GM19043 (cell line): ENCODE results near the gene ANKRD1.
"Not testable (repeated sequence)": the region's sequence is repeated elsewhere in the genome, so short reads cannot be mapped to it uniquely, and the experiment has no call there.

ENCODE experiments used
- ATAC-seq: cut with Tn5 transposase; IDR thresholded peaks from one replicate; pipeline ENCODE4 v1.9.1; 2021; ENCODE audit warnings: low read depth; ENCODE audit not compliant: unreplicated experiment

The ANKRD1 gene

GRCh38 chr10:90913774-90914420 lies 7.0 kb downstream of the ANKRD1 start:
- ATAC-seq: no peak

DNA sequence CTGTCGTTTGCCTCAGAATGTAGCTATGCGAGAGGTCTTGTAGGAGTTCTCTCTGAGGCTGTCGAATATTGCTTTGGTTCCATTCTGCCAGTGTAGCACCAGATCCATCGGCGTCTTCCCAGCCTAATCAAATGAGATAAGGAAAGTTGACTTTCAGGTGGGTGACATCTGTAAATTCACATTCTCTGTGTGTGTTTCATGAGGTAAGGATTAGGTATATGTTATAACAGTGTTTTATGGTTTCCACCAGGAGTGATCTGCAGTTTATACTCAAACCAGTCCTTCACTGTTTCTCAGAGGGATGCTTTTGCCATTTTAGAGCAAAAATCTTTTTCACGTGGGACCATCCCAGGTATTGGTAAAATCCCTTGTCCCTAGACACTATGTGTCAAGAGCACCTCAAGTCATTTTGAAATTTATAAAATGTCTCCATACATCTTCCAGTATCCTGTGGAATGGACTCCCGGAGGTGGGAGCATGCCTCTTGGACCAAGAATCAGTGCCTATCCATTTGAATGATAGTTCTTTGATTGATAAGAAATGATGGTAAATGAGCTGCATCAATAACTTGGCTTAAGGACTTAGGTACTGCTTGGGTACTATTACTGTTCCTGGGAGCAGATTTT lies 7.9 kb downstream of the ANKRD1 start:
- no peak for ATAC-seq

DNA sequence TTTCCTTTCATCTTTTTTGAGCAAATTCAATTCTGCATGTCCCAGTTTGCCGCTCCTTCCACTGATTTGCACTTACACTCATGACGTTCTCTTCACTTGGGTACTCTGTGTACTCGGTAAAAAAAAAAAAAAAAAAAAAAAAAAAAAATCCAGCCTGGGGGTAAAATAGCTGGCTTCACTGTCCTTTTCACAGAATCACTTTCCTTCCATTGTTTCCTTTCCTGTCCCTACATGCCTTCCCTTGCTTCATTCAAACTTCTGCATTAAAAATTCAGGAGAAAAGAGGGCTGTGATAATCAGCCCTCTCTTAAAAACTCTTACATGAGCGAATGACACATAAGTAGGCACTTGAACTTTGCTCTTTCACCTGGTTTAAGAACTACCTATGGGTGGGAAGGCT lies 8.7 kb downstream of the ANKRD1 start:
- ATAC-seq: no peak

GRCh38 chr10:90911133-90912051 lies 9.5 kb downstream of the ANKRD1 start:
- peak; percentile 89 for ATAC-seq

DNA sequence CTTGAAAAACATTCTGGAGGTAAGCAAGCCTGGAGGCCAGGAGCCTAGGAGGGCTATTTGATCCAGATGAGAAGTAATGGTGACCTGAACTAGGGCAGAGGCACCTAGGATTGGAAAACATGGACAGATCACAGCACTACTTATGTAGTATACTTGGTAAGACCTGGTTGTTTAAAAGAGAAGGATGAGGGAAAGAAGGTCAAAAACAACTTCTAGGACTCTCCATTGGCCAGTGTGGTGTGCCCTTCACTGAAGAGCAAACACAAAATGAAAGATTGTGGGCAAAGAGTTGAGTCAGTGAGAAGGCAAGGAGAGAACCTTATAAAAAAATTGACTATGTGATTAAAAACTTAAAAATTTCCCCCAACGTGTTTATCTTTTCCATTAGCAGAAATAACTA lies 14.3 kb downstream of the ANKRD1 start:
- no peak for ATAC-seq

DNA sequence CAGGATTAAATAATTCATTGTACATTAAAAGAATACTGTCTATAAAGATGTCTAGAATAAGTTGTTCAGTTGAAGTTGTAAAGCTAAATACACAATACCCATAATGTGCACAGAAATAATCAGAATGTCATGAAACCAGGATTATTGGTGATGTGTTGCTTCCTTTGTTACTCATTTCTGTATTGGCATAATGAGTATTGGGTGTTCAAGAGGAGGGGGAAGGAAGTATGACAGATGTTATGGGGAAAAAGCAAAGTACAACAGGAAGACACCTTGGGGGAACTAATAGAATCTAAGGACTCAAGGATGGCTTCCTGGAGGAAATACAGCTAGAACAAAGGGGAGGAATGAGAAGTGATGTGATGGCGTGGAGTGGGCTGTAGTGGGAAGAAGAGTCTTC lies 15.0 kb downstream of the ANKRD1 start:
- no peak for ATAC-seq

DNA sequence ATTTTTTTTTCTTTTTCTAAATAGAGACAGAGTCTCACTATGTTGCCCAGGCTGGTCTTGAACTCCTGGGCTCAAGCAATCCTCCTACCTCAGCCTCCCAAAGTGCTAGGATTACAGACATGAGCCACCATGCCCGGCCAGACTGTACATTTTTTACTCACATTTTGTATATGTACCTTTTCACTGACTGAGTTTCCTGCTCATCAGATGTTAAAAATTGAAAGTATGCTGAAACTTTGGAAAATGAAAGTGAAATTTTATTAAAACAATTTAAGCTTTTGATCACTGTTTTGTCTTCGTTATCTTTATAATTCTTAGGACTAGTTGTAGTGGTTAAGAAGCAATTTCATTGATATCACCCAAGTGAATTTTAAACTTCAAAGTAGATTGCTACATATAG lies 24.0 kb downstream of the ANKRD1 start:
- not testable (repeated sequence) for ATAC-seq

DNA sequence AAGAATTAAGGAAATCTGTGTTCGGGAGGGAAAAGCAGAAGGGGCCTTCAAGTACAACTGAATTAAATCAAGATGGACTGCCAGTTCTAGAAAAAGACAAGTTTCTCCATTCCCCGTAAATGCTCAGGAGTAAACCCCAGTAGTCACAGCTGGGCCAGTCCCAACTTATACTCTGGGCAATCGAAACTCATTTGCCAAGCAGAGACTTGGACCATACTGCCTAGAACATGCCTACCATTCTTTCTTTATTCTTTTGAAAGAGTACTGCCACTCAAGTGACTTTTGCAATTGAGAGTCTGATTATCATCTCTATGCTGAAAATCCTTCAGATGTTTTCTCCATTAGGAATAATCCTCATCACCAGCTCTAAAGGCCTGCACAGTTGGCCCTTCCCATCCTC lies 27.7 kb downstream of the ANKRD1 start:
- ATAC-seq: no peak

DNA sequence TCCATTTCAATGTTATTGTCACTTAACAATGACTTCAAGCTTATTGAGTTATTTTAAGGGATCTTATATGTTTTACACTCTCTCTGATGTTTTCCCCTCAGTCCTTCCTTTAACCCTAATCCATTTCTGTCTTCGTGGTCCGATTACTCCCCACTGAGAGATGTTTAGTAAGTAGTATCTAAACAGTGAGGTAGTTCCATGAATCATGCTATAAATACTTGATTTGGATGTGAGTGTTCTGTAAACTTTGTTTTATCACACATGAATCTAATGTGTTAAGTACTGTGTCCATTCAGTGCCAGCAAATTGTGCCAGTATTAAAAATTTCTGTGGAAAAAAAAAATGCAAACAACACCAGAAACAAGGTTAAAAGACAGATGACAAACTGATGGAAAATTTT lies 30.5 kb downstream of the ANKRD1 start:
- no peak for ATAC-seq

GRCh38 chr10:90889636-90890035 lies 31.3 kb downstream of the ANKRD1 start:
- no peak for ATAC-seq

- ATAC-seq: no peak
These were observed 32.5 kb downstream of the ANKRD1 start for GRCh38 chr10:90888387-90888786.

DNA sequence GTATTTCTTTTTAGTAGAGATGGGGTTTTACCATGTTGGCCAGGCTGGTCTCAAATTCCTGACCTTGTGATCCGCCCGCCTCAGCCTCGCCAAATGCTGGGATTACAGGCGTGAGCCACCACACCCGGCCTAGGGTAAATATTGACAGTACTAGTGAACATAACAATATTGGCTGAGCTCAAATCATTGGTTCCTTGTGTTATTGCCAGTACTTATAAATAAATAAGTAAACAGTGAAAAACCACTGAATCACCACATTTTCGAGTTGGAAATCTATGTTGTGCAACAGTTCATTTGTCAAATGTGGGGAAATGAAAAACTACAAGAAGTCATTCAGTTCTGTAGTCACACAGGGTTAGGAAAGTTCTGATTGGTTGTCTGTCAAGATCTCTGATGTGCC lies 33.3 kb downstream of the ANKRD1 start:
- ATAC-seq: no peak

DNA sequence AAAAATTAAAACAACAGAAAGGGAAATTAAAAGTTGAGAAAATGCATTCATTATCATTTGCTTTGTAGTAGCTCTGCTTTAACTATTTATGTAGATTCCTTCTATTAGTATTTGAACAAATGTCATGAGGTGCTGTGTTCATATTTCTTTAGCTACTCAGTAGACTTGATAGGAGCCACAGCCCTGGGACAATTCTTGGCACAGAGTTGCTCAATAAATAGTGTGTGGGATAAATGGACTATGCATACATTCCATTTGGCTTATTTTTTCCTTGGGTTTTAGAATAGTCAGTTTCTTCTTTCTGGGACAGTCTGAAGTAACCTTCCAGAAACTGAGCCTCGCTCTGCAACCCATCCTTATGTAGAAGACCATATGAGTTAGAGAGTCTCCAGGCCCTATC lies 35.7 kb downstream of the ANKRD1 start:
- no peak for ATAC-seq

DNA sequence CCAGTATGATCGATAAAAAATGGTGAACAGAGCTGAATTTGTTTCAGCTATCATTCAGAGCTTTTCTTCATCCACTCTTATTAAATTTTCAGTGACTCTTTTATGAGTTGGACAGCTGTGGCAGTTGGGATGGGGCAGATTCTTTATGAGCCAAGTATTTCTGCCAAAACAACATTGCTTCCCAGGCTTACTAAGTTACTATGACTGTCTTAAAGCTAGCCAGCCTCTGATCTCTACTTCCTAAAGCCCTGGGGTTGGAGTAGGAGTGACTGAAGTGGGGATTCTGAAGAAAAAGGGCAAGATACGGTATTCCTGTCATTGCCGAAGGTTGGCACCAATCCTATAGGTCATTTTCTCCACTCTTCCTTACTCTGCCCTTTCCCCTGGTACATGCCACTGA lies 36.5 kb downstream of the ANKRD1 start:
- no peak for ATAC-seq

- not testable (repeated sequence) for ATAC-seq
These were observed 40.7 kb downstream of the ANKRD1 start for GRCh38 chr10:90880059-90880719.

DNA sequence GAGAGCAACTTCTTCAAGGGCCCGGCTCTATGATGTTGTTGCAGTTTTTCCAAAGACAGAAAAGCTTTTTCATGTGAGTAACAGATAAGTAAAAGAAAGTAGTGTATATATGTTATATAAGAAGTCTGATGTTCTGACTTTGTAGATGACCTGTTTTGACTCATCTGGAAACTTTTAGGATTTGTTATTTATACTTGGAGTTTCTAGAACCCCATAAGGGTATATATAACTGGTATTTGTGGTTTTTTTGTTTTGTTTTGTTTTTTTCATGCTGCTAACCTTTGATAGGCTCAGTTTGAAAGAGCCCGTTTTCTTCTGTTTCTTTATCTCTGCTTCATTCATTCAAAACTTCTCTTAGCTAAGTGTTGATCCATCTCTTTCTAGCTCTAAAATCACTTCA lies 41.8 kb downstream of the ANKRD1 start:
- no peak for ATAC-seq

- ATAC-seq: no peak
These were observed 48.3 kb downstream of the ANKRD1 start for GRCh38 chr10:90872648-90873020.

DNA sequence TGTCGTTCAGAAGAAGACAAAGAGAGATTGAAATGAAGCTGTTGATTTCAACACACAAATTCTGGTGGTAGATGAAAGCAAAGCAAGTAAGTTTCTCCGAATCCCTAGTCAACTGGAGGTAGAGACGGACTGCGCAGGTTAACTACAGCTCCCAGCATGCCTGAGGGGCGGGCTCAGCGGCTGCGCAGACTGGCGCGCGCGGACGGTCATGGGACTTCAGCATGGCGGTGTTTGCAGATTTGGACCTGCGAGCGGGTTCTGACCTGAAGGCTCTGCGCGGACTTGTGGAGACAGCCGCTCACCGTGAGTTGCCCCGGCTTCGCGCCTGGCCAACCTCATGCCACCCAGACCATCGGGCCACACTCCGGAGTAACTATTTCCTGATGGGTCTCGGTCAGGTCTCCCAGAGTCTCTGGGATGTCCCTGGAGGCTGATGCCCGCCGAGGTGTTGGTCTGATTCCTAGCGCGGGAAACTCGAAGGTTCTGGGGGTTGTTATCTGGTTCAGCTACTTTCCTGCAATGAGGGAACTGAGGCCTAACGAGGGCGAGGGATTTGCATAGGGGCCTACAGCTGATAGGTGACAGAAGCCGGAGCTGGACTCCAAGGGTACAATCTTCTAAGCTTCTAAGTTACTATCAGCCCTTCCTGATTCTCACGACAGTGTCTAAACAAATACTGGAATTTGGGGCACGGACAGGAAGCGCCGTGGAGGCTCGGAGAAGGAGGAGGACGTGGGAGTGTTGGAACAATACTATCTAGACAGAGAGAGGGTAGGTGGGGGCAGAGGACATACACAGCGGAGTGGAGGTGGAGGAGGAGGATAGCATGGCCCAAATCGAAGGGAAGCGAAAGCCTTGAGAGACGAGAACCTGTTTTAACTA lies 48.9 kb downstream of the ANKRD1 start, which contains the start of gene RPP30:
Gene RPP30, plus strand, starts transcription at position 209 of the 882 bp plus-strand sequence. Its CDS starts 13 bp downstream, at position 222.
- peak; percentile 99 for ATAC-seq

DNA sequence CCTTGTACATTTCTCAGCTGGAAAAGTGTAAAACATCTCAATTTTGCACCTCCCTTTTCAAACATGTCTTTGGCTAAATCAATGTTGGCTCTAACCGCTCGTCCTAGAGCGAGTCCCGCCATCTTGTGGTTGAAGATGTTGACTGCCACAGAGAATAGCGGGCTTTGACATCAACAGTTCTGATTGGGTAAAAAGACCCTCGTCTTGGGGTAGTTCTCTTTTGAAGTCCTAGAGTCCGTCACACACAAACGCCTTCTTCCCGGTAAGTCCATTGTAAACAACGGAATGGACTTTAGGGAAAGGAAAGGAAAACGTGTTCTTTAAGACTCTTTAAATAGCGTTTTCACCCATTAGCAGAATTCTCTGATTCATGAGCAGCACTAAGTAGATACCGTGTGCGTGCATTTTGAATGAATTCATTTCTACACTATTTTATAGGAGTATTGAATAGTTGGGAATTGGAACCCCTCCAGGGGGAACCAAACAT lies 49.6 kb downstream of the ANKRD1 start:
- peak; percentile 42 for ATAC-seq
